ENCODE data around the gene SECTM1. TPM values are rescaled to one million over a fixed set of nuclear protein-coding genes. Genes with fewer than 3 reads are reported as not detected.
A peak's percentile ranks its signal among the peaks of the same experiment; 100 is the strongest.

The SECTM1 gene
- polyA plus RNA-seq, 2 donors = 2.2 to 10.8 TPM

DNA sequence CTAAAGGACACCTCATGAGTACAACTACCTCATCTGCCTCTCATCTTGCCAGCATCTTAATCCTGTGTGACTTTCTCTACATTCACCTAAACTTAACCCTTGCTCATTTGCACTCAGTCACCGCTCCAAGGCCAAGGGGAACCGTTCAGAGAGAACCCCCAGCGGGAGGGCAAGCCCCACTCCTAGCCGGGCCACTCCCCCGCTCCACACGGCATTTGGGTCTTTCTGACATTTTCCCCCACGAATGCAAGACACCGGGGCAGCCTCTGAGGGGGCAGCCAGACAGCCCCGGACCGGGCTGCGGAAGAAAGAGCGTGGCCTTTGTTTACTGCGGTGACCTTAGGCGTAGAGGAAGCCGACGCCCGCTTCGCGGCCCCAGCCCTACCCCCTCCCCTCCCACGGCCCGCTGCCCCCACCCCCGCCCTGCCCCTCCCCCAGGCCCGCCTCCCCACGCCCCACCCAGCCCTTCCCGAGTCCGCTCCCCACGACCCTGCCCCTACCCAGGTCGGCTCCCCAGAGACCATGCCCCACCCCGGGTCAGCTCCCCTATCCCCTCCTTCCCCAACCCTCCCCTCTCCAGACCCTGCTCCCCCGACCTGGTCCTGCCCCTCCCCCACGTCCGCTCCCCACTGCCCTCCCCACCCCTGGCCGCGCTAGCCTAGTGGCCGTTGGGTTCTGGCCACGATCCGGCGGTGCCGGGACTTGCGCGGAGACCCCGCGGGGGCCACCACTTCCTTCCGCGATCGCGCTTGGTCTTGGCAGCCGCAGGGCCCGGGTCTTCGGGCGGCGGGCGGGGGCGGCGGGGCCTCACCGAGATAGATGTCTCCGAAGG, 60.9 kb downstream of the SECTM1 start:
- peaks cover 2 to 35% of the 10 kb centered on the region in 2 donors for H3K4me1 ChIP-seq (ENCODE audit: control insufficient read depth in 2 of 2, insufficient read depth in 2 of 2, low read length in 1 of 2)
- H3K9me3 ChIP-seq (ENCODE audit: control insufficient read depth in 2 of 2, insufficient read depth in 1 of 2, low read depth in 1 of 2, low read length in 1 of 2) = no peaks in the 10 kb centered on the region
- peaks cover 4 to 20% of the 10 kb centered on the region in 2 donors for H3K36me3 ChIP-seq (ENCODE audit: control insufficient read depth in 2 of 2, insufficient read depth in 2 of 2, low read length in 1 of 2)
- peak overlapping the region; percentile 95 to 98 for H3K27ac ChIP-seq (ENCODE audit: low read depth in 2 of 2, low read length in 1 of 2)
- H3K4me3 ChIP-seq (ENCODE audit: low read depth in 1 of 2, low read length in 2 of 2) = peak overlapping the region; percentile 77 to 89
- 1% methylated on average over 47 to 53 of the region's 57 CpGs for WGBS, 2 donors
- H3K27me3 ChIP-seq (ENCODE audit: control insufficient read depth in 1 of 2, insufficient read depth in 2 of 2, low read length in 2 of 2) = no peaks in the 10 kb centered on the region

GRCh38 chr17:82271401-82271800, 62.2 kb downstream of the SECTM1 start:
- H3K27ac ChIP-seq (ENCODE audit: low read depth in 2 of 2, low read length in 1 of 2) = peak overlapping the region in 1 of 2 donors; percentile 67
- peak overlapping the region in 1 of 2 donors; percentile 24 for H3K4me3 ChIP-seq (ENCODE audit: low read depth in 1 of 2, low read length in 2 of 2)

More at GRCh38 chr17:82271401-82271800, 62.2 kb downstream of the SECTM1 start:
- H3K36me3 ChIP-seq (ENCODE audit: control insufficient read depth in 2 of 2, insufficient read depth in 2 of 2, low read length in 1 of 2) = peaks cover 4 to 20% of the 10 kb centered on the region in 2 donors
- H3K4me1 ChIP-seq (ENCODE audit: control insufficient read depth in 2 of 2, insufficient read depth in 2 of 2, low read length in 1 of 2) = peaks cover 2 to 41% of the 10 kb centered on the region in 2 donors
- WGBS, 2 donors = 74 to 82% methylated on average over 6 of the region's 6 CpGs
- H3K9me3 ChIP-seq (ENCODE audit: control insufficient read depth in 2 of 2, insufficient read depth in 1 of 2, low read depth in 1 of 2, low read length in 1 of 2) = no peaks in the 10 kb centered on the region
- no peaks in the 10 kb centered on the region for H3K27me3 ChIP-seq (ENCODE audit: control insufficient read depth in 1 of 2, insufficient read depth in 2 of 2, low read length in 2 of 2)

Other genes starting within 250 kb of the SECTM1 start
- gene FASN, start 235.5 kb downstream of the SECTM1 start, polyA plus RNA-seq = 10 to 100 TPM; 92.2 to 95.9 TPM
- gene CCDC57, start 120.9 kb downstream of the SECTM1 start, polyA plus RNA-seq = 10 to 100 TPM; 16.3 to 33.7 TPM
- 10 to 100 TPM; 17.5 to 41.0 TPM for gene SLC16A3, start 104.7 kb downstream of the SECTM1 start, polyA plus RNA-seq
- 10 to 100 TPM; 63.7 to 79.6 TPM for gene CSNK1D, start 60.1 kb downstream of the SECTM1 start, polyA plus RNA-seq
- 1 to 10 TPM; 2.6 to 3.1 TPM for gene CD7, start 16.2 kb downstream of the SECTM1 start, polyA plus RNA-seq
- gene TEX19, start 25.5 kb upstream of the SECTM1 start, polyA plus RNA-seq = under 1 TPM in 1 of 2 donors, not detected in 1; 0.01 TPM
- not detected for gene UTS2R, start 38.0 kb upstream of the SECTM1 start, polyA plus RNA-seq
- 10 to 100 TPM; 24.0 to 46.5 TPM for gene HEXD, start 84.6 kb upstream of the SECTM1 start, polyA plus RNA-seq
- gene OGFOD3, start 84.8 kb upstream of the SECTM1 start, polyA plus RNA-seq = 10 to 100 TPM; 11.4 to 11.6 TPM
- 10 to 100 TPM; 27.5 to 28.1 TPM for gene CYBC1, start 117.0 kb upstream of the SECTM1 start, polyA plus RNA-seq
- gene NARF, start 125.0 kb upstream of the SECTM1 start, polyA plus RNA-seq = 10 to 100 TPM; 31.1 to 53.3 TPM
- gene FOXK2, start 186.0 kb upstream of the SECTM1 start, polyA plus RNA-seq = 10 to 100 TPM; 15.9 to 20.5 TPM

Data from esophagus (tissue), 2 donors.